Umbilical cord (tissue), 2 donors: ENCODE measurements around the gene BCO1. TPM values are rescaled to one million over a fixed set of nuclear protein-coding genes. Genes with fewer than 3 reads are reported as not detected.

Experiments
- DNase-seq: peaks from one replicate; pipeline ENCODE4 v3.0.0-alpha.2; 2015; ENCODE audit warnings: low spot score
- total RNA-seq: library from RNA; depleted of rRNA; stranded (reverse); fragments of >200 nt; gene quantifications from one replicate; pipeline ENCODE4 v1.2.3, GENCODE V29; 2014; ENCODE audit warnings: low replicate concordance; ENCODE audit not compliant: insufficient read depth

BCO1 gene
- total RNA-seq, 1 donor from 2014 or later = not detected

- DNase-seq = peak; percentile 48
Observed at GRCh38 chr16:81315271-81316175, 77.0 kb downstream of the BCO1 start.

GRCh38 chr16:81316176-81316496 lies 77.6 kb downstream of the BCO1 start:
- DNase-seq = no peak

GRCh38 chr16:81318711-81319110 lies 80.2 kb downstream of the BCO1 start:
- DNase-seq = no peak

GRCh38 chr16:81319221-81319912 lies 80.9 kb downstream of the BCO1 start:
- DNase-seq = peak; percentile 96

- DNase-seq = no peak
Observed at GRCh38 chr16:81321039-81321438, 82.5 kb downstream of the BCO1 start.

- no peak for DNase-seq
Observed at GRCh38 chr16:81321536-81321935, 83.0 kb downstream of the BCO1 start.

GRCh38 chr16:81324808-81325207 lies 86.3 kb downstream of the BCO1 start:
- no peak for DNase-seq

GRCh38 chr16:81327011-81327410 lies 88.5 kb downstream of the BCO1 start:
- DNase-seq = no peak

GRCh38 chr16:81327447-81328196 lies 89.1 kb downstream of the BCO1 start:
- peak; percentile 81 for DNase-seq

- DNase-seq = no peak
Observed at GRCh38 chr16:81329947-81330346, 91.5 kb downstream of the BCO1 start.

GRCh38 chr16:81333356-81333755 lies 94.9 kb downstream of the BCO1 start:
- DNase-seq = no peak

GRCh38 chr16:81335669-81336068 lies 97.2 kb downstream of the BCO1 start:
- DNase-seq = no peak

GRCh38 chr16:81337097-81337496 lies 98.6 kb downstream of the BCO1 start:
- DNase-seq = no peak

Other genes with a start within 250 kb of the BCO1 start
- gene CMC2, start 231.8 kb upstream of the BCO1 start, total RNA-seq = 15.4 TPM
- 14.9 TPM for gene CENPN, start 231.5 kb upstream of the BCO1 start, total RNA-seq
- gene ATMIN, start 202.8 kb upstream of the BCO1 start, total RNA-seq = 55.9 TPM
- gene C16orf46, start 161.5 kb upstream of the BCO1 start, total RNA-seq = not detected
- 17.6 TPM for gene GCSH, start 142.3 kb upstream of the BCO1 start, total RNA-seq
- gene GAN, start 76.3 kb downstream of the BCO1 start, total RNA-seq = 14.2 TPM
- 24.8 TPM for gene CMIP, start 206.1 kb downstream of the BCO1 start, total RNA-seq